Peyer's patch (tissue), 4 donors: ENCODE measurements around the gene ODC1.

Experiments
- CTCF ChIP-seq, 6 experiments: fragments of 450-650 bp in 4 of 6; fragments of 200-600 bp in 2 of 6; sonication (generic) in 1 of 6; IDR thresholded peaks; one replicate each; pipeline ENCODE4 v1.5.1; 2017 to 2019; ENCODE audit warnings: antibody characterized with exemption in 6 of 6, mild to moderate bottlenecking in 3 of 6, moderate library complexity in 1 of 6
- POLR2A ChIP-seq, 2 donors: fragments of 450-650 bp; IDR thresholded peaks; one replicate each; pipeline ENCODE4 v1.5.1; 2017; ENCODE audit warnings: antibody characterized with exemption in 2 of 2, mild to moderate bottlenecking in 2 of 2, moderate library complexity in 2 of 2

GRCh38 chr2:10410001-10410822, 37.9 kb downstream of the ODC1 start:
- TF ChIP-seq CTCF (IDR thresholded peaks at IDR 0.05): no peak
- no peak for TF ChIP-seq POLR2A (IDR thresholded peaks at IDR 0.05)
